Smooth muscle cell of the pulmonary artery (primary cell): Measurements from ENCODE around the gene BCAS2. TPM values are rescaled to one million over a fixed set of nuclear protein-coding genes. Genes with fewer than 3 reads are reported as not detected.

Source experiments
- total RNA-seq: library from RNA; depleted of rRNA; stranded (reverse); fragments of >200 nt; gene quantifications from 2 replicates; pipeline ENCODE4 v1.2.3, GENCODE V29; 2014

Gene BCAS2
- total RNA-seq: 33.8 and 37.0 TPM in 2 replicates

GRCh38 chr1:114581335-114582287 lies at the start of gene BCAS2:
Gene BCAS2, minus strand, starts transcription at chr1:114581615. Its CDS starts 24 bp downstream, at chr1:114581591.

Other genes with a start within 250 kb of the BCAS2 start
- gene TRIM33, start 70.4 kb downstream of the BCAS2 start, total RNA-seq: 28.6 and 48.2 TPM in 2 replicates
- gene DENND2C, start 88.4 kb upstream of the BCAS2 start, total RNA-seq: 2.0 and 3.0 TPM in 2 replicates
- not detected in 2 replicates for gene AMPD1, start 113.9 kb upstream of the BCAS2 start, total RNA-seq
- 37.6 and 41.7 TPM in 2 replicates for gene NRAS, start 135.2 kb upstream of the BCAS2 start, total RNA-seq
- 1,004 and 1,694 TPM in 2 replicates for gene CSDE1, start 176.4 kb upstream of the BCAS2 start, total RNA-seq
- 68.0 and 83.4 TPM in 2 replicates for gene SIKE1, start 199.1 kb upstream of the BCAS2 start, total RNA-seq